Fibroblast of mammary gland (primary cell): ENCODE data around the gene ME1.
"Not testable (repeated sequence)": the region's sequence is repeated elsewhere in the genome, so short reads cannot be mapped to it uniquely, and the experiment has no call there.

Experiments used
- DNase-seq: peaks from one replicate; pipeline ENCODE4 v3.0.0-alpha.2; 2010; ENCODE audit warnings: low read depth
- H3K4me3 ChIP-seq: 2 replicates; pipeline ENCODE4 v1.5.1; 2011; ENCODE audit warnings: low read depth, mild to moderate bottlenecking, low read length, moderate library complexity; ENCODE audit not compliant: control insufficient read depth
- TF ChIP-seq, protein P1 (sequence below): conservative IDR thresholded peaks from 2 replicates; pipeline ENCODE4 v1.5.1; 2011; ENCODE audit warnings: low read depth, low read length, inconsistent platforms; ENCODE audit not compliant: control insufficient read depth, insufficient read depth

ME1 gene

GRCh38 chr6:83459663-83460062, 28.8 kb upstream of the ME1 start:
- no peak overlapping the region for H3K4me3 ChIP-seq
- DNase-seq: no peak
- TF ChIP-seq, protein P1, sequence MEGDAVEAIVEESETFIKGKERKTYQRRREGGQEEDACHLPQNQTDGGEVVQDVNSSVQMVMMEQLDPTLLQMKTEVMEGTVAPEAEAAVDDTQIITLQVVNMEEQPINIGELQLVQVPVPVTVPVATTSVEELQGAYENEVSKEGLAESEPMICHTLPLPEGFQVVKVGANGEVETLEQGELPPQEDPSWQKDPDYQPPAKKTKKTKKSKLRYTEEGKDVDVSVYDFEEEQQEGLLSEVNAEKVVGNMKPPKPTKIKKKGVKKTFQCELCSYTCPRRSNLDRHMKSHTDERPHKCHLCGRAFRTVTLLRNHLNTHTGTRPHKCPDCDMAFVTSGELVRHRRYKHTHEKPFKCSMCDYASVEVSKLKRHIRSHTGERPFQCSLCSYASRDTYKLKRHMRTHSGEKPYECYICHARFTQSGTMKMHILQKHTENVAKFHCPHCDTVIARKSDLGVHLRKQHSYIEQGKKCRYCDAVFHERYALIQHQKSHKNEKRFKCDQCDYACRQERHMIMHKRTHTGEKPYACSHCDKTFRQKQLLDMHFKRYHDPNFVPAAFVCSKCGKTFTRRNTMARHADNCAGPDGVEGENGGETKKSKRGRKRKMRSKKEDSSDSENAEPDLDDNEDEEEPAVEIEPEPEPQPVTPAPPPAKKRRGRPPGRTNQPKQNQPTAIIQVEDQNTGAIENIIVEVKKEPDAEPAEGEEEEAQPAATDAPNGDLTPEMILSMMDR: no peak

DNA sequence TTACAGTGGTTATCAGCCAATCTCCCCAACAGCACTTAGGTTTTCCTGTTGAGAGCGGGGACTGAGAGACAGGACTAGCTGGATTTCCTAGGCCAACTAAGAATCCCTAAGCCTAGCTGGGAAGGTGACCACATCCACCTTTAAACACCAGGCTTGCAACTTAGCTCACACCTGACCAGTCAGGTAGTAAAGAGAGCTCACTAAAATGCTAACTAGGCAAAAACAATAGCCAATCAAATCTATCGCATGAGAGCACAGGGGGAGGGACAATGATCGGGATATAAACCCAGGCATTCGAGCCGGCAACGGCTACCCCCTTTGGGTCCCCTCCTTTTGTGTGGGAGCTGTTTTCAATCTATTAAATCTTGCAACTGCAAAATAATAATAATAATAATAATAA, 19.2 kb upstream of the ME1 start:
- H3K4me3 ChIP-seq, DNase-seq: not testable (repeated sequence)

- H3K4me3 ChIP-seq, DNase-seq: not testable (repeated sequence)
Observed at GRCh38 chr6:83444086-83444699, 13.3 kb upstream of the ME1 start.

- TF ChIP-seq, protein P1: no peak
- no peak for DNase-seq
Observed at GRCh38 chr6:83443516-83443915, 12.7 kb upstream of the ME1 start.

GRCh38 chr6:83442752-83443151, 11.9 kb upstream of the ME1 start:
- TF ChIP-seq, protein P1: no peak
- DNase-seq: peak; percentile 27
- H3K4me3 ChIP-seq: no peak overlapping the region

More at GRCh38 chr6:83443516-83443915, 12.7 kb upstream of the ME1 start:
- no peak overlapping the region for H3K4me3 ChIP-seq

- TF ChIP-seq, protein P1: no peak
- DNase-seq: no peak
- no peak overlapping the region for H3K4me3 ChIP-seq
Observed at GRCh38 chr6:83439201-83439600, 8.3 kb upstream of the ME1 start.

- TF ChIP-seq, protein P1: no peak
- H3K4me3 ChIP-seq: no peak overlapping the region
- DNase-seq: no peak
Observed at GRCh38 chr6:83436674-83437073, 5.8 kb upstream of the ME1 start.

GRCh38 chr6:83433177-83433576, 2.3 kb upstream of the ME1 start:
- no peak for DNase-seq
- TF ChIP-seq, protein P1: no peak

More at GRCh38 chr6:83433177-83433576, 2.3 kb upstream of the ME1 start:
- no peak overlapping the region for H3K4me3 ChIP-seq
